Hematopoietic multipotent progenitor cell (in vitro differentiated cells): Measurements from ENCODE around the gene UMODL1. TPM values are rescaled to one million over a fixed set of nuclear protein-coding genes. Genes with fewer than 3 reads are reported as not detected.
"Not testable (repeated sequence)": the region's sequence is repeated elsewhere in the genome, so short reads cannot be mapped to it uniquely, and the experiment has no call there.

Experiments
- DNase-seq, 3 donors: peaks; one replicate each; pipeline ENCODE4 v3.0.0-alpha.2; 2011 to 2015; ENCODE audit warnings: low read depth in 2 of 3, low spot score in 2 of 3
- total RNA-seq: library from RNA; depleted of rRNA; stranded (reverse); fragments of >200 nt; gene quantifications from one replicate; pipeline ENCODE4 v1.2.3, GENCODE V29; 2012

The UMODL1 gene
- total RNA-seq, 1 donor, result 2.4 TPM

DNA sequence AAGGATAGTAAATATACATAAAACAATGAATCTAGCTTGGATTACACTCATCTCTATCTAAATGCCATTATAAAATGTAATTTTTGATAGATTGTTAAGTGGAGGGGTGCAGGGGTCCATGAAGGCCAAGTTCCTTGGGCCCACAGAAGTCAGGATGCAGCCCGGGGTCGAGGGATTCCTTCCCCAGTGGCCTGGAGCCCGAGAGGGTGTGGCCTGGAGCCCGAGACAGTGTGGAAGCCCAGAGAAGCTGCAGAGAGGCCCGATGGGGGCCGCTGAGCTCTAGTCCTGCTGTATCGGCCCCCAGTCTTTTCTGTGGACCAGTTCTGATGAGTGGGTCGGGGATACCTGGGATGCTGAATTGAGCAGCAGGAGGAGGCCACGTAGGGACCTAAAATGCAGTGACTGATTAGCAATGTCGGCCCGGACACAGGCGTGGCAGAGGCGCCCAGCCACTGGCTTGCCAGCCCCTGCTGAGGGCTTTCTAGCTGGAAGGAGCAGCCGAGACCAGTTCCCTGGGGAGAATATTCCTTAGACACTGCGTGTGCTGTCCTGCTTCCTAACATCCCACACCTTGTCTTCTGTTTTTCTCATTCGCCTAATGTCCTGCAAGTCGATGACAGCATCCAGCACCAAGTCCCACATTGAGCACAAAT, 38.9 kb downstream of the UMODL1 start:
- no peak for DNase-seq

DNA sequence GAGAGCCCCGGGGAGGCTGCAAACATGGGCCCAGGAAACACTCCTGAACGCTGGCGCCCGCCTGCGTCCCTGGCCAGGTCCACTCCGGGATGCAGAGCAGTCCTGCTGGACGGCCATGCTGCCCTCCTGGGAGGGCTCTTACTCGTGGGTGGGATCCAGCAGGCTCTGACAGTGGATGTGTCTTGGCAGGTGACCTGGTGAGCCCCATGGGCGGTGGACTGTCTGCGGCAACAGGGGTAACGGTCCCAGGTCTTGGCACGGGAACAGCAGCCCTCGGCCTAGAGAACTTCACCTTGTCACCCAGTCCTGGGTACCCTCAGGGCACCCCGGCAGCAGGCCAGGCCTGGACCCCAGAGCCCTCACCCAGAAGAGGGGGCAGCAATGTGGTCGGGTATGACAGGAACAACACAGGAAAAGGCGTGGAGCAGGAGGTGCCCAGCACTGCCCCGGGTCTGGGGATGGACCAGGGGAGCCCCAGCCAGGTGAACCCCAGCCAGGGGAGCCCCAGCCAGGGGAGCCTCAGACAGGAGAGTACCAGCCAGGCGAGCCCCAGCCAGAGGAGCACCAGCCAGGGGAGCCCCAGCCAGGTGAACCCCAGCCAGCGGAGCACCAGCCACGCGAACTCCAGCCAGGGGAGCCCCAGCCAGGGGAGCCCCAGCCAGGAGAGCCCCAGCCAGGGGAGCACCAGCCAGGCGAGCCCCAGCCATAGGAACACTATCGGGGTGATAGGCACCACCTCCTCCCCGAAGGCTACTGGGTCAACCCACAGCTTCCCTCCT, 39.8 kb downstream of the UMODL1 start:
- no peak for DNase-seq

DNA sequence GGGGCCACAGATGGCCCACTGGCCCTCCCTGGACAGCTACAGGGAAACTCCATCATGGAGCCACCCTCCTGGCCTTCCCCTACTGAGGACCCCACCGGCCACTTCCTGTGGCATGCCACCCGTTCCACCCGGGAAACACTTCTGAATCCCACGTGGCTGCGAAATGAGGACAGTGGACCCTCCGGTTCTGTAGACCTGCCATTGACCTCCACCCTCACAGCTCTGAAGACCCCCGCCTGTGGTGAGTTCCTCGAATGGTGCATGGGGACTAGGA, 40.3 kb downstream of the UMODL1 start:
- no peak for DNase-seq

DNA sequence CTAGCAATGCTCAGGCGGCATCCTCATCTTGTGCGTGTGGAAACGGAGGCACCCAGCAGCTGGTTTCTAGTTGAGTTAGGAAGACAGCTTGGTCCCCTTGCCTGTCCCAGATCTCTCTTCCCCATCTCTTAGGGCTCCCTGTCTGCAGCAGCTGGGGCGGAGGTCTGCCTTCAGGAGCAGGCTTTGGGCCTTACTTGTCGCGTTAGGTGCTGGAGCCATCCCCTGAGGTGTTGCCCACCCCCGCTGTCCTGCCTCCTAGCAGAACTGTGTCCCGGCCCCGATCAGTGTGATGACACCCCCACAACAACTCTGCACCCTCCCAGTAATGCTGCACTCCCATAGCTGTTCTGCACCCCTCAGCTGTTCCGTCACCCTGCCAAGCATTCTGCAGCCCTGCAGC, 40.7 kb downstream of the UMODL1 start:
- DNase-seq, result no peak

DNA sequence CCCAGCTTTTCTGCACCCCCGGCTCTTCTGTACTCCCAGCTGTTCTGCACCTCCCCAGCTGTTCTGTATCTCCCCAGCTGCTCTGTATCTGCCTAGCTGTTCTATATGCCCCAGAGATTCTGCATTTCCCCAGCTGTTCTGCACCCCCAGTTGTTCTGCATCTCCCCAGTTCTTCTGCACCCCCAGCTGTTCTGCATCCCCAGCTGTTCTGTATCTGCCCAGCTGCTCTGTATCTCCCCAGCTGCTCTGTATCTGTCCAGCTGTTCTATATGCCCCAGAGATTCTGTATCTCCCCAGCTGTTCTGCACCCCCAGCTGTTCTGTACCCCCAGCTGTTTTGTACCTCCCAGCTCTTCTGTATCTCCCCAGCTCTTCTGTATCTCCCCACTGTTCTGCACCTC, 41.1 kb downstream of the UMODL1 start:
- no peak for DNase-seq

DNA sequence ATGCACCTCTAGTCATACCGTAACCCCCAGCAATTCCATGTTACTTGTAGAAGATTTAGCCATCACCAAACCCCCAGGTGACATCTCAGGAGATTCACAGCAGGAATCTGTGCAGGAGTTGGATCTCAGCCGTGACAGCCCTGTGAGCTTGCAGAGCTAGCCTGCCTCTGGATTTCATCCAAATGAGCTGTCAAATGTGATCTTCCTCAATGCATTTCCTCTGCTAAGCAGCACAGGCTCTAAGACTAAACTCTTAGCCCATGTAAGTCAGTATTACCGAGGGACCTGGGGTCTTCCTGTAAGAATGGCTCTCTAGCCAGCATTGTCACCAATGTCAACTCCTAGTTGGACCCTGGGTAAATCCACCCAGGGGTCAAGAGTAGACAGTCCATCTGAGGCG, 41.7 kb downstream of the UMODL1 start:
- peak in 2 of 3 donors; percentile 48 to 69 for DNase-seq

DNA sequence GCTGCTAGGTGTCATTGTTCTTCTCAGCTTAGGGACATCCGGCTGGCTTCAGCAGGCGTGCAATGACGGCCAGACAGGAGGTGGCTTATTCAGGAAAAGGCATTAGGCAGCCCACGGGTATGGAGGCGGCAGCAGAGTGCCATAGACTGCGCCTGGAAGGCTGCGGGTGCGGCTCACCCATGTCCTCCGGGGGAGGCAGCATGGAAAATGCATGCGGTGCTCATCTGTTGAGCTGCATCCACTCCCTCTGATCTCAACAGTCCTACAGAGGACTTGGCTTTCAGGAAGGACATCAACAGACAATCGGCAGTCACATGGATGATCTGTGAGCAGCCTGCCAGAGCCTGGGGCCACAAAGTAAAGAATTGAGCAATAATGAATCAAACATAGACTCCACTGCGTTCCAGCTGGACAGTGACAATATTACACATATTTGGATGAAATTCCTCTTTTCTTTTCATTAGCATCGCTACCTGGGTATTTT, 42.9 kb downstream of the UMODL1 start:
- no peak for DNase-seq

DNA sequence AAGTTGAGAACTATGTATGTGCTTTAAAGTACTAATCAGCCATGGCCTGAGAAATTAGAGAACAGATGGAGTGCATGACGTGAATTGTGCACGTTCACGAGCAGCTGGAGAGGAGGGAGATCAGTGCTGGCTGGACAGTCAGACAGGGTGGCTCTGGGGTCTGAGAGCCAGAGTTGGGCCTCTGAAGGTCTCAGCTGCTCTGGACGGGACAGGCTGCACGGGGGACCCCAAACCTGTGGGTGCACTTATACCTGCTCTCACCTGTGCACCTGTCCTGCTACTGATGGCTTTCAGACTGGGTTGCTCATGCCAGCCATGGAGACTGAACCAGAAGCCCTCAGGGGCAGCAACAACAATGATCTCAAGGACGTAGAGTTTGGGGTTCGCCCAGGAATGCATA, 43.5 kb downstream of the UMODL1 start:
- DNase-seq, result no peak

DNA sequence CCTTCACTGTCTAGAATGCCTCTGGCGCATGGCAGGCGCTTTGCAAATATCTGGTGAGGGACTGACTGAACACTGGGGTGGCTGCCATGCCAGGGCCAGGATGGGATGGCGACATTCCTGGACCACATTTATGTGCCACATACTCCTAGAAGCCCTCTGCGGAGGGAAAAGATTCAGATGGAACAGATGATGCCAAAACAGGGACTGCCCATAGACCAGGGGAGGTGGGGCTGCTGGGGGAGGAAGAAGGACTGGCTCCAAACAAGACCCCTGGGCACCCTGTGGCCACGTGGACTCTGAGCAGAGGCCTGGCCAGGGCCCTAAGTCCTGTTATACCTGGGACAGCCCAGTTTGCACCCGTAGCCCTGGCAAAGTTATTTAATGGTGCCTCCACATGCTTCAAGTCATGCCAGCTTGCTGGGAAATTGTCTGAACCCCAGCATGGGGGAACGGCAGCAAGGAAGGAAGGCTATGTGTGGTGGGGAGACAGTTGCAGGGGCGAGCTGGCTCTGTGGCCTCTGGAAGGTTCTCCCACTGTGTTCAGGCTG, 44.1 kb downstream of the UMODL1 start:
- DNase-seq, result no peak

DNA sequence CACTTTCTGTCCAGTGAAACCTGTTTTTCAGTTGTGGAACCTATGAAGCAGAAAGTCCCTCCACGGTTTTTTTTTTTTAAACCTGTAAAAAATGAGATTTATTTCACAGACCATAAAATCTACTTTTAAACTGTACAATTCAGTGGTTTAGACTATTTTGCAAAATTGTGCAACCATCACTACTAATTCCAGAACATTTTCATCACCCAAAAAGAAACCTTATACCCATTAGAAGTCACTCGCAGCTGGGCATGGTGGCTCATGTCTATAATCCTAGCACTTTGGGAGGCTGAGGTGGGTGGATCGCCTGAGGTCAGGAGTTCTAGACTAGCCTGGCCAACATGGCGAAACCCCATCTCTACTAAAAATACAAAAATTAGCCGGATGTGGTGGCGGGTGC, 45.4 kb downstream of the UMODL1 start:
- DNase-seq, result not testable (repeated sequence)

DNA sequence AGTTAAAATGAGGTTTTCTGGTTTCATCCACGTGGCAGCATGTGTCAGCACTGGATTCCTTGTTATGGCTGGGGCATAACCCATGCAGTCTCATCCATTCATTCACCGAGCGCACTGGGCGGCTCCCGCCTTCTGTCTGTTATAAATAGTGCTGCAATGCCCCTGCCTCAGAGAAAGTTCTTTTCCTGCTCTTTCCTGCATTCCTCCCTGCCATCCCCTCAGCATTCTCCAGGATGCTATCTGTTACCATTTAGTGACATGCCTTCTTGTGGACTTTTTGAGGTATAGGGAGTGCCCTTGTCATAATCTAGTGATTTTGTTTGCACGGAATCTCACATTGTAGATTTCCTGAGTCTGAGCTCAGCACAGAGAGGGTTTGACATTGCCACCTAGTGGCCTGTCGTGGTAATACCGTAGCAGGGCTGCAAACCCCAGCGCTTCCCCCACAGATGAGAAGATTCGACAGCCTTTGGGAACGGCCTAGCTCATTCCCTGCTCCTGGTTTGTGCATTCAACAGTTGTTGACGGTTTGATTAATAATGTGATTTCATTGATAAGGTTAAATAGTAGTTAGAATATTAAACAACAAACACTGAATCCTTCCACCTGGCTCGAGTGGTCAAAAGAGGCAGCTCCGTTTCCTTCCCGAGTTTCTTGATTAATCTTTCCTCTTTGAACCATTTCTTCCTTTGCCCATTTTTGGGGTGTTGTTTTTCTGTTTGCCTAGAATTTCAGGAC, 46.3 kb downstream of the UMODL1 start:
- peak; percentile 58 to 83 (median 81) for DNase-seq

DNA sequence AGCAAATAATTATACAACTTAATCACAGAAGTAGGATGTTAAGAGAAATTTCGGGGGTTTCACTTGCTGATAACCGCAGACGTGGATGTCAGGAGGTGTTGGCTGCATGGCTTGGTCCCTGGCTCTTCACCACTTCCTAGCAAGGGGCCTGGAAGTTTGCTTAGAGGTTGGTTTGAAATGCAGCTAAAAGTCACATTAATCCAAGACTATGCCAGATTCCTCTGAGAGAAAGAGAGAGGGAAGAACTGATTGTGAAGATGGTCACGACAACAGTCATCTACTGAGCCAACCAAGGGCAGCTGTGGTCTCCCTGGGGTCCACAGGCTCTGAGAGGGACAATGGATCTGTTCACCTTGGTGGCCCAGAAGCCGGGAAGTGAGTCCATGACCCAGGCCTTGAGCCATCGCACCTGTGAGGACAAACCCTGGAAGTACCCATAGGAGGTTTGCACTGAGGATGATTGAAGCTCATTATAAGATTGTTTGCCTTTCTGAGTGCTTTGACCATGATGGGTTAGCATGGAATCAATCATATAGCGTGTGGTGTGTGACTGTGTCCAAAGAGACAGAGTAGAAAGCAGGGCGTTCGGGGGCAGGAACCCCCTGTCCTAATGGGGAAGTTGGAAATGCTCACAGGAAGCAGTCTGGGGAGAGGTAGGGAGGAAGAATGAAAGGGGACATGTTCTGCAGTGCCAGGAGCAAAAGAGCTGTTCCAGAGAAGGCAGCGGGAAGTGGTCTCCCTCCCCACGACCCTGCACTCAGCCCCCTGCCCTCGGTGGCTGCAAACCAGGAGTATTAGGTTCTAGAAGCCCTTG, 47.1 kb downstream of the UMODL1 start:
- peak in 2 of 3 donors; percentile 65 to 71 for DNase-seq

DNA sequence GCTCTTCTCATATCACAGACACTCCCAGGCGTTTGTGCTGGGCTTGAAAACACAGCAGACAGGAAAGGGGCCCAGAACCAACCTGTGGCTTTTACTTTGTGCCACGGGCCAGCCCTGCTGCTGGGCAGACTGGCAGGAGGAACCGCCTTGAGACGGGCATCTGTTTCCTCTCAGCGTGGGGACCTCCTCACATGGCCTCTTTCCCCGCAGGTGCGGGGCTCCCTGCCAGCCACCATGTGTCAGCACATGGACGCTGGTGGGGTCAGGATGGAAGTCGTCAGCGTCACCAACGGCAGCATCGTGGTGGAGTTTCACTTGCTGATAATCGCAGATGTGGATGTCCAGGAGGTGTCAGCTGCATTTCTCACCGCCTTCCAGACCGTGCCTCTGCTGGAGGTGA, 47.8 kb downstream of the UMODL1 start:
- peak in 2 of 3 donors; percentile 99 to 100 for DNase-seq

DNA sequence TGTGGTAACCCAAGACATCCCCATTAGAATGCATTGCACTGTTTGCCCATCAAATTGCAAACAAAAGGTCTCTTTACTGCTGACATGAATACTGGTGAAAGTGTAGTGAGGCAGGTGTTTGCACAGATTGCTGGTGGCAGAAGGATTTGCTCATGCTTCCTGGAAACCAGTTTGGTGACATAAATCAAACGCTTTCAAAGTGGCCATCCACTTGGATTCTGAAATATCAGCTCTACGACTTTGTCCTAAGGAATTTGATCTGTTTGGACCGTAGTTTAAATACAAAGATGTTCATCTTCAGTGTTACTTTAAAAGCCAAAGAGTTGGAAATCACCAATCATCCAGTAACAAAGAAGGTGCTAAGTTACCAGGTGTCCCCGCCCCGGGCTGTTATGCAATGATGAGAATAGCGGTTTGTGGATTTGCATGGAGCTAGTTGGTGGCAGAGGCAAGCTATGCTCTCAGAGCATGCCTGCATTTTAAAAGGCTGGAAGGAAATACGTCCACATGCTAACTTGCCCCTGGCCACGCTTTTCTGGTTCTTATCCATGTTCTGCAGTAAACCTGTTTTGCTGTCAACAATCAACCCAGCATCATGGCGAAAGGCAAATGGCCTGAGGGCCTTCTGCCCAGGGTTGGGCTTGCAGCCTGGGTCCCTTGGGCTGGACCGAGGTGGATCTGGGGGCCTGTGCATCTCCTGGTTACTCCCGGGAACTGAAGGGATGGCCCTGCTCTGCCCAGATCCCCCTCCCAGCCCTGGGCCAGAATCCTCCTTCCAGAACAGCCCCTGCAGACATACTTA, 49.2 kb downstream of the UMODL1 start:
- DNase-seq, result peak in 2 of 3 donors; percentile 51 to 76

DNA sequence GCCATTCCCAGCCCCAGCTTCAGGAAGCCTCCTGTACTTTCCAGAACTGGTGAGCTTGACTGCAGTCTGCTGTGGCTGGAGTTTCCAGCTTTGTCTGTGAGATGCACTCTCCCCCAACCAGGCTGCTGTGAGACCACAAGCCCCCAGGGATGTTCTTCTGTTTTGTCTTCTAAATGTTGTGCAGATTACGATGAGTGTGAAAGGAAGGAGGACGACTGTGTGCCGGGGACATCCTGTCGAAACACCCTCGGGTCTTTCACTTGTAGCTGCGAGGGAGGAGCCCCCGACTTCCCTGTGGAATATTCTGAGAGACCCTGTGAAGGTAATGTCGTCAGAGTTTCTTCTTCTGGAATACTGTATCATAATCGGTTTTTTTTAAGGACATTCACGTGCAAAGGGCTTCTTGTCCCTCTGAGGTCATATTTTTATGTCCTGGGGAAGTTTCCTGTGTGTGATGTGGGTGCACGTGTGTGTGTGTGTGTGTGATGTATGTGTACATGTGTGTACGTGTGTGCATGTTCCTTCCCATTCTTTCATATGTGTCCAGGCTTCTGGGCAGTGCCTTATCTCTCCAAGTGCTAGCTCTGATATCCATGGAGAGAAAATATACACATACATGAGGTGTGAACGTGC, 49.9 kb downstream of the UMODL1 start:
- DNase-seq, result no peak

DNA sequence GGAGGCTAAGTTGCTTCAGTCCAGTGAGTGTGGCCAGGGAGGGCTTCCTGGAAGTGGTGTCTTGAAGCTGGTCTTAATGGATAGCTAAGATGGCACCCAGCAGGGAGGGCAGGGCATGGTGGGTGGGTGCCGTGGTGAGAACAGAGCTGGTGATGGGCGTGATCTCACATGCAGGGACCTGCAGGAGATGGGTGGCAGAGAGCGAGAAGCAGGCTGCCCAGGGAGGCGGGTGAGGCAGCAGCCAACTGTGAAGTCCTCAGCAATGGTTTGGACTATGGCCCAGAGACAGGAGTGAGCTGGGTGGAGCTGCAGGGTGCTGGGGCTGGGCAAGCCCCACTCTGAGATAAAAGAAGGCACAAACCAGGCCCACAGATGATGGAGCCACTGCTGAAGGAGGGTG, 50.7 kb downstream of the UMODL1 start:
- no peak for DNase-seq

DNA sequence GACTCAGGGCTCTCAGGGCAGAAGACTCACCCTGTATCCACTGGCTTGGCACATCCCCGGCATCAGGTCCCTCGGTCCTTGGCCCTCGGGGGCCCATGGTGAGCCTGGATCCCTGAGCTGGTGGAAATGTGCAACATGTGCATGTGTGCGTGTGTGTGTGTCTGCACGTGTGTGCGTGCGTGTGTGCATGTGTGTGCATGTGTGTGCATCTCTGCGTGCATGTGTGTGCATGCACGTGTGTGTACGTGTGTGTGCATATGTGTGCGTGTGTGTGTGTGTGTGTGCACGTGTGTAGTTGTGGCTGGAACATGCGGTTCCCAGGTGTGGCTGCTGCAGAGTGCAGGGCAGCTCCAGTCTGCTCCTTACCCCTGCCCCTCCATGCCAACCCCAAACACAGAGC, 51.3 kb downstream of the UMODL1 start:
- no peak for DNase-seq

DNA sequence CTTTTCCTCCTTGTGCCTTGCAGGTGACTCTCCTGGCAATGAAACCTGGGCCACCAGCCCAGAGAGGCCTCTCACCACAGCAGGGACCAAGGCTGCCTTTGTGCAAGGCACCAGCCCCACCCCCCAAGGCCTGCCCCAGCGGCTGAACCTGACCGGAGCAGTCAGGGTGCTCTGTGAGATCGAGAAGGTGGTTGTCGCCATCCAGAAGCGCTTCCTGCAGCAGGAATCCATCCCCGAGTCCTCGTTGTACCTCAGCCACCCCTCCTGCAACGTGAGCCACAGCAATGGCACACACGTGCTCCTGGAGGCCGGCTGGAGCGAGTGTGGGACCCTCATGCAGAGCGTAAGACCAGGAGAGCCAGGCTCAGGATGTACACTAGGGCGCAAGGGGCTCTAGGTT, 51.7 kb downstream of the UMODL1 start:
- DNase-seq, result no peak

DNA sequence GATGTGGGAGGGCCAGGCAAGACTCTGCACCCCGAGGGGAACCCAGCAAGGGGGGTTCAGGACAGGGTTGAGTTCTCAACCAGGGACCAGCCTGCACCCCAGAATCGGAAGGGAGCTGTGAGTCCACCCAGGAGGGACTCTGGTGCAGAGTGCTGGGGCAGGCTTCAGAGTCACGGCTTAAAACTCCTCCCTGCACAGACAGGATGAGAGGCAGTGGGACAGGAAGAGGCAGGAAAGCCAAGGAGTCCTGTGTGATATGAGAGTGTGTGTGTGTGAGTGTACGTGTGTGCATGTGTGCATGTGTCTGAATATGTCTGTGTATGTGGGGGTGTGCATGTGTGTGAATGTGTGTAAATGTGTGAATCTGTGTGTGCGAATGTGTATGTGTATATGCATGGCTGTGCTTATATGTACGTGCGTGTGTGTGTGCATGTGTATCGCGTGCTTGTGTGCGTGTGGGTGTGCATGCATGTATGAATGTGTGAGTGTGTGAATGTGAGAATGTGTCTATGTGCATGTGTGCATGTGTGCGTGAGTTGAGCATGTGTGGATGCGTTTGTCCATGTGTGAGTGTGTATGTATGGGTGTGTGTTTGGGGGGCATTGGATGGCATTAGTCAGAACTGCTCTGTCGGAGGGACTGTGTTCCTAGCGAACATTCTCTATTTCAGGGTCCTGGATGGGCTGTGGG, 52.2 kb downstream of the UMODL1 start:
- DNase-seq, result no peak
